Activated effector memory CD4-positive, alpha-beta T cell treated with anti-CD3 and anti-CD28 coated beads, Interleukin-2, amount 50 U/mL, for 16 hours (primary cell): ENCODE data around the gene RC3H1.

Experiments used
- DNase-seq: peaks from one replicate; pipeline ENCODE4 v3.0.0-alpha.2; 2020

Gene RC3H1

DNA sequence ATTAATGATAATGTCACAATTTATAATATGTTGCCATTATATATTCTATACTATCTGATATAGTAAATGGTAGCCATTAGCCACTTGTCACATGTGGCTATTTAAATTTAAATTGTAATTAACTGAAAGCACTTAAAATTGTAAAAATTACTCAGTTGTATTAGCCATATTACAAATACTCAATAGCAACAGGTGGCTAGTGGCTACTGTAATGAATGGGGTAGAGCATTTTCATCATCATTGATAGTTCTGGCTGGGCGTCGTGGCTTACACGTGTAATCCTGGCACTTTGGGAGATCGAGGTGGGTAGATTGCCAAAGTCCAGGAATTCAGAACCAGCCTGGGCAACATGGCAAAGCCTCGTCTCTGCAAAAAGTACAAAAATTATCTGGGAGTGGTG, 137.5 kb downstream of the RC3H1 start:
- no peak for DNase-seq
